Measurements from ENCODE around the gene SORCS3. TPM values are rescaled to one million over a fixed set of nuclear protein-coding genes. Genes with fewer than 3 reads are reported as not detected.

SORCS3 gene
- total and polyA plus RNA-seq, 2 of the 13 experiments (the other 11 are each of a cell fraction or from before 2014, with no cell fraction given): 0.07 TPM; not detected in 1

- TF ChIP-seq USF2 (IDR thresholded peaks at IDR 0.05; ENCODE audit: low read depth, low read length): no peak
- no peak for TF ChIP-seq USF2 (CRISPR knock-in tag; IDR thresholded peaks at IDR 0.05; ENCODE audit: borderline replicate concordance)
- TF ChIP-seq ZNF383 (CRISPR knock-in tag; IDR thresholded peaks at IDR 0.05; ENCODE audit: borderline replicate concordance): no peak
- no peak for TF ChIP-seq ZNF530 (CRISPR knock-in tag; IDR thresholded peaks at IDR 0.05; ENCODE audit: low read depth)
- TF ChIP-seq XBP1 (CRISPR knock-in tag; IDR thresholded peaks at IDR 0.05): no peak
These were observed 42.5 kb downstream of the SORCS3 start (continued) for GRCh38 chr10:104683567-104683966.

GRCh38 chr10:104686829-104687228, 45.7 kb downstream of the SORCS3 start:
- Histone ChIP-seq H3K27me3 (ENCODE audit: control insufficient read depth in 1 of 2, insufficient read depth in 2 of 2, low read length in 2 of 2) (no peaks in the 10 kb centered on the region; a peak in 1 of 5 replicates), H3K9ac (ENCODE audit: insufficient read depth, low read depth, low read length) (no peak overlapping the region), H3K4me2 (ENCODE audit: low read depth, low read length) (no peak overlapping the region), H3K36me3 (replicated peaks in 1 of 2; ENCODE audit: control insufficient read depth in 1 of 2, insufficient read depth in 2 of 2, low read length in 2 of 2) (no peaks in the 10 kb centered on the region), H3K4me1 (ENCODE audit: insufficient read depth, low read length) (no peaks in the 10 kb centered on the region), H4K20me1 (ENCODE audit: insufficient read depth, low read length) (no peaks in the 10 kb centered on the region), H2AFZ (ENCODE audit: low read length) (no peak overlapping the region), H3K79me2 (ENCODE audit: insufficient read depth, low read length) (no peaks in the 10 kb centered on the region), H3K9me3 (ENCODE audit: low read length) (no peaks in the 10 kb centered on the region), H3K27ac (ENCODE audit: extremely low read length, insufficient read depth, low read length) (no peak overlapping the region), H3K4me3 (replicated peaks in 1 of 3; ENCODE audit: insufficient read depth in 1 of 3, low read depth in 2 of 3, low read length in 3 of 3) (no peak overlapping the region)
- in situ Hi-C loops (cut with HindIII; ENCODE audit: extremely low pct_ligation_motif_present, low pct_unique_long_range_greater_than_20kb): no loop called here
- ATAC-seq: no peak
- WGBS (ENCODE audit: low lambda C conversion rate): 2% methylated on average over 1 of the region's 1 CpG
- ChIA-PET POLR2A (no interaction called here), CTCF (ENCODE audit: low intra/inter-chr PET ratio, low total read pairs) (no interaction called here)
- BruUV-seq (replicated peaks): no TSS peak
- intact Hi-C loops (cut with micrococcal nuclease; ENCODE audit: unreplicated experiment): no loop called here
- no peak for DNase-seq (ENCODE audit: low spot score)
- FAIRE-seq: no peak
- TF ChIP-seq HMG20B (CRISPR knock-in tag; conservative IDR thresholded peaks at IDR 0.05) (no peak), ONECUT2 (CRISPR knock-in tag; IDR thresholded peaks at IDR 0.05) (no peak), FOXJ3 (CRISPR knock-in tag; IDR thresholded peaks at IDR 0.05; ENCODE audit: borderline replicate concordance) (no peak), DNMT3B (CRISPR knock-in tag; conservative IDR thresholded peaks at IDR 0.05) (no peak), PITX1 (CRISPR knock-in tag; IDR thresholded peaks at IDR 0.05) (no peak), ZNF326 (CRISPR knock-in tag; IDR thresholded peaks at IDR 0.05; ENCODE audit: borderline replicate concordance) (no peak), PAWR (CRISPR knock-in tag; IDR thresholded peaks at IDR 0.05; ENCODE audit: borderline replicate concordance) (no peak), NCOA2 (CRISPR knock-in tag; IDR thresholded peaks at IDR 0.05) (no peak), KAT7 (CRISPR knock-in tag; IDR thresholded peaks at IDR 0.05; ENCODE audit: borderline replicate concordance) (no peak), BCLAF1 (IDR thresholded peaks at IDR 0.05) (no peak), RORA (CRISPR knock-in tag; IDR thresholded peaks at IDR 0.05) (no peak)

Measured in HepG2 (cell line).